ENCODE measurements around the gene PIK3R5. TPM values are rescaled to one million over a fixed set of nuclear protein-coding genes. Genes with fewer than 3 reads are reported as not detected.

The PIK3R5 gene
- total RNA-seq, 2 experiments from 2014 or later, result 50.3 to 52.7 TPM

GRCh38 chr17:8912084-8912981, 53.2 kb downstream of the PIK3R5 start:
- peaks cover 15% of the 10 kb centered on the region for H3K4me1 Mint-ChIP-seq
- no peak overlapping the region for H3K27ac Mint-ChIP-seq
- no peak overlapping the region for H3K4me3 Mint-ChIP-seq
- H3K36me3 Mint-ChIP-seq (ENCODE audit: low read depth), result peaks cover 55% of the 10 kb centered on the region
- ChIA-PET CTCF (no interaction called here), POLR2A (interaction anchor here (0.9 to 1.9 kb wide), 3 partner anchors 11 to 12 kb away, joined by 3 to 4 read pairs (median 4); no protein-coding TSS in a partner anchor)
- no peaks in the 10 kb centered on the region for H3K27me3 Mint-ChIP-seq
- DNase-seq, result no peak
- H3K9me3 Mint-ChIP-seq, result no peaks in the 10 kb centered on the region

- peaks cover 53% of the 10 kb centered on the region for H3K36me3 Mint-ChIP-seq (ENCODE audit: low read depth)
- POLR2A ChIA-PET, result interaction anchor here (0.6 to 3.2 kb wide), 3 partner anchors 9 to 128 kb away, joined by 4 to 13 read pairs (median 4); no protein-coding TSS in a partner anchor
- H3K27me3 Mint-ChIP-seq, result no peaks in the 10 kb centered on the region
- H3K4me3 Mint-ChIP-seq, result no peak overlapping the region
- DNase-seq, result no peak
- peaks cover 7% of the 10 kb centered on the region for H3K4me1 Mint-ChIP-seq
- CTCF ChIA-PET, result interaction anchor here (0.6 kb wide), 1 partner anchor 462 kb away, joined by 3 read pairs; no protein-coding TSS in a partner anchor
- no peak overlapping the region for H3K27ac Mint-ChIP-seq
- no peaks in the 10 kb centered on the region for H3K9me3 Mint-ChIP-seq
Measured at GRCh38 chr17:8910969-8911604, 54.4 kb downstream of the PIK3R5 start.

- peaks cover 62% of the 10 kb centered on the region for H3K36me3 Mint-ChIP-seq (ENCODE audit: low read depth)
- no peak overlapping the region for H3K4me3 Mint-ChIP-seq
- H3K4me1 Mint-ChIP-seq, result peaks cover 4% of the 10 kb centered on the region
- ChIA-PET CTCF (no interaction called here), POLR2A (interaction anchor here (3.2 kb wide), 1 partner anchor 10 kb away, joined by 13 read pairs; no protein-coding TSS in a partner anchor)
- no peaks in the 10 kb centered on the region for H3K27me3 Mint-ChIP-seq
- H3K9me3 Mint-ChIP-seq, result no peaks in the 10 kb centered on the region
- no peak for DNase-seq
- no peak overlapping the region for H3K27ac Mint-ChIP-seq
Measured at GRCh38 chr17:8909586-8910270, 55.8 kb downstream of the PIK3R5 start.

DNA sequence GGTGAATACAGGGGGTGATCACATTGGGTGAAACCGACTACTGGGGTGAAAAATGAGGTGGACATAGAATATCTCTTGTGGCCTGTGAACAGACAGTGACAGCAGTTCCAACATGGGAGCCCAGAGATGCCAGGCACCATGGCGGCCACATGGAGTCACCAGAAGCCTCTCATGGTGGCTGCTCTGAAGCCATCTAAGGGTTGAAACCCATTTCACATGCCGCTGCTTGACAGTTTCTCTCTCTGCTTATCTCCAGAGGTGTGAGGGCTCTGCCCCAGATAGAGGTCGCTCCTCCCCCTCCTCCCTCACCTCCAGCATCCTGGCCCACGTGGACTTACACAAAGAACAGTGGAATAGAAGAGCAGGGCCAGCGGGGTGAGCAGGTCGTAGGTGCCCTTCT, 60.2 kb downstream of the PIK3R5 start:
- no peak for DNase-seq
- Mint-ChIP-seq H3K27me3 (no peaks in the 10 kb centered on the region), H3K9me3 (no peaks in the 10 kb centered on the region), H3K4me3 (no peak overlapping the region), H3K36me3 (ENCODE audit: low read depth) (peaks cover 76% of the 10 kb centered on the region), H3K4me1 (peaks cover 19% of the 10 kb centered on the region), H3K27ac (no peak overlapping the region)
- ChIA-PET POLR2A (no interaction called here), CTCF (no interaction called here)

DNA sequence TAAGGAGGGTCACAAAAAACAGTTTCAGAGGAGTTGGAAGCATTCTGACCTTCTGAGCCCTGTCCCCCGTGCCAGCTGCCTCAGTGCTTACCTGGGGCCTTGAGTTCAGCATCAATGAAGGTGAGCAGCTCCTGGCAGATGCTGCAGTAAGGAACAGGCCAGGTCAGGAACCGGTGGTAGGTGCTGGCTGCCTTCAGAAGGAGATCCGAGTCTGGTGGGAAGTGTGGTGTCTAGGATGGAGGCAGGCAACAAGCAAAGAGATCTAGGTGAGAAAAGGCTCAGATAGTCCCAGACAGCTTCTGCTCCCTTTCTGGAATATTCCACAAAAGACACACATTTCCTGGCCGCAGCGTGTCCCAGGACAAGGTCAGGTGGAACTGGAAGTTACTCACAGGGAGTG, 60.8 kb downstream of the PIK3R5 start:
- Mint-ChIP-seq H3K27ac (peak overlapping the region; percentile 57), H3K4me1 (peaks cover 25% of the 10 kb centered on the region), H3K4me3 (no peak overlapping the region), H3K9me3 (no peaks in the 10 kb centered on the region), H3K36me3 (ENCODE audit: low read depth) (peaks cover 77% of the 10 kb centered on the region), H3K27me3 (no peaks in the 10 kb centered on the region)
- CTCF ChIA-PET, result no interaction called here
- DNase-seq, result no peak
- POLR2A ChIA-PET, result no interaction called here

GRCh38 chr17:8904201-8904600, 61.3 kb downstream of the PIK3R5 start:
- POLR2A ChIA-PET, result interaction anchor here (0.7 kb wide), 1 partner anchor 60 kb away, joined by 3 read pairs; no protein-coding TSS in a partner anchor
- Mint-ChIP-seq H3K9me3 (no peaks in the 10 kb centered on the region), H3K27me3 (no peaks in the 10 kb centered on the region), H3K36me3 (ENCODE audit: low read depth) (peaks cover 74% of the 10 kb centered on the region), H3K27ac (no peak overlapping the region), H3K4me3 (no peak overlapping the region), H3K4me1 (peaks cover 29% of the 10 kb centered on the region)
- CTCF ChIA-PET, result no interaction called here
- no peak for DNase-seq

GRCh38 chr17:8900626-8901585, 64.6 kb downstream of the PIK3R5 start:
- H3K27ac Mint-ChIP-seq, result peak overlapping the region; percentile 77

GRCh38 chr17:8900207-8900606, 65.3 kb downstream of the PIK3R5 start:
- DNase-seq, result no peak
- Mint-ChIP-seq H3K36me3 (ENCODE audit: low read depth) (peaks cover 82% of the 10 kb centered on the region), H3K27me3 (no peaks in the 10 kb centered on the region), H3K4me3 (peak overlapping the region; percentile 12), H3K4me1 (peaks cover 67% of the 10 kb centered on the region), H3K9me3 (no peaks in the 10 kb centered on the region), H3K27ac (peak overlapping the region; percentile 77)
- ChIA-PET CTCF (interaction anchor here (0.9 to 2.7 kb wide), 9 partner anchors 9 to 517 kb away, joined by 3 to 9 read pairs (median 3); partner anchors contain the start of gene PIK3R5), POLR2A (interaction anchor here (0.9 to 2.9 kb wide), 8 partner anchors 10 to 727 kb away, joined by 3 to 17 read pairs (median 10); partner anchors contain the start of gene PIK3R5)

More at GRCh38 chr17:8900626-8901585, 64.6 kb downstream of the PIK3R5 start:
- H3K9me3 Mint-ChIP-seq, result no peaks in the 10 kb centered on the region
- H3K36me3 Mint-ChIP-seq (ENCODE audit: low read depth), result peaks cover 82% of the 10 kb centered on the region
- H3K4me3 Mint-ChIP-seq, result no peak overlapping the region
- POLR2A ChIA-PET, result interaction anchor here (0.7 to 2.9 kb wide), 8 partner anchors 9 to 63 kb away, joined by 3 to 17 read pairs (median 6); partner anchors contain the start of gene PIK3R5
- H3K4me1 Mint-ChIP-seq, result peaks cover 62% of the 10 kb centered on the region
- H3K27me3 Mint-ChIP-seq, result no peaks in the 10 kb centered on the region
- no peak for DNase-seq
- CTCF ChIA-PET, result interaction anchor here (0.8 to 2.7 kb wide), 9 partner anchors 9 to 97 kb away, joined by 3 to 9 read pairs (median 3); partner anchors contain the start of gene PIK3R5

GRCh38 chr17:8898636-8899035, 66.9 kb downstream of the PIK3R5 start:
- DNase-seq, result no peak
- Mint-ChIP-seq H3K27ac (peak overlapping the region; percentile 77), H3K9me3 (no peaks in the 10 kb centered on the region), H3K36me3 (ENCODE audit: low read depth) (peaks cover 77% of the 10 kb centered on the region), H3K4me3 (peak overlapping the region; percentile 39), H3K27me3 (no peaks in the 10 kb centered on the region), H3K4me1 (peaks cover 75% of the 10 kb centered on the region)
- ChIA-PET POLR2A (interaction anchor here (1.0 to 2.9 kb wide), 8 partner anchors 9 to 65 kb away, joined by 3 to 17 read pairs (median 6); partner anchors contain the start of gene PIK3R5), CTCF (interaction anchor here (1.2 to 2.7 kb wide), 2 partner anchors 97 to 99 kb away, joined by 5 to 9 read pairs; no protein-coding TSS in a partner anchor)

DNA sequence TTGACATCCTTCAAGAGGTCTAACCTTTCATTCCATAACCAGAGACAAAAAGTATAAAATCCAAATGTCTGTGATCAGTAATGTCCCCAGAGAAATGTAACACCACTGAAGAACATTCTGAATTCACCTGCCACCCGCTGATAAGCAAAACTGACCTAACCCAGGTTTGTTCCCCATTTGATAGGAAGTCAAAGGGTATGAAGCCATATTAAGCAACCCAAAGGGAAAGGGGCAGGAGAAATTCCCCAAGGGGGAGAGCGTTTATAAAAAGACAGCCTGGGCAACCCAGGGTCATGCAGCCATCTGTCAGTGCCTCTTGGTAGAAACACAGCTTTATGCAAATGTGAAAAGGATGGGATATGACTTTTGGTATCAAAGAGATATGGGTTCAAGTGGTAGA, 67.4 kb downstream of the PIK3R5 start:
- Mint-ChIP-seq H3K4me3 (no peak overlapping the region), H3K9me3 (no peaks in the 10 kb centered on the region), H3K27me3 (no peaks in the 10 kb centered on the region), H3K36me3 (ENCODE audit: low read depth) (peaks cover 81% of the 10 kb centered on the region), H3K4me1 (peaks cover 75% of the 10 kb centered on the region), H3K27ac (no peak overlapping the region)
- POLR2A ChIA-PET, result interaction anchor here (1.2 to 2.9 kb wide), 5 partner anchors 9 to 66 kb away, joined by 3 to 17 read pairs (median 12); partner anchors contain the start of gene PIK3R5
- CTCF ChIA-PET, result interaction anchor here (1.2 kb wide), 1 partner anchor 100 kb away, joined by 5 read pairs; no protein-coding TSS in a partner anchor
- peak; percentile 7 for DNase-seq
